Measurements from ENCODE around the gene TNRC6C. TPM values are rescaled to one million over a fixed set of nuclear protein-coding genes. Genes with fewer than 3 reads are reported as not detected.

TNRC6C gene
- total and polyA plus RNA-seq, 12 donors = 2.2 to 31.4 (median 24.2) TPM

GRCh38 chr17:78103311-78103710 is 144.8 kb downstream of the TNRC6C start:
- WGBS, 2 donors = 65 to 76% methylated on average over 4 of the region's 4 CpGs
- H3K27ac ChIP-seq = peak overlapping the region in 1 of 10 donors; percentile 23
- intact Hi-C loops (cut with DNase I) = no loop called here
- H3K4me1 ChIP-seq = peaks cover 0 to 3% (median 0%) of the 10 kb centered on the region in 9 donors
- no peak overlapping the region for H3K4me3 ChIP-seq
- H3K27me3 ChIP-seq = no peaks in the 10 kb centered on the region
- no peak for ATAC-seq
- no peaks in the 10 kb centered on the region for H3K9me3 ChIP-seq
- peaks cover 0 to 100% (median 59%) of the 10 kb centered on the region in 9 donors for H3K36me3 ChIP-seq
- no peak for TF ChIP-seq CTCF (IDR thresholded peaks at IDR 0.05)
- DNase-seq = no peak

DNA sequence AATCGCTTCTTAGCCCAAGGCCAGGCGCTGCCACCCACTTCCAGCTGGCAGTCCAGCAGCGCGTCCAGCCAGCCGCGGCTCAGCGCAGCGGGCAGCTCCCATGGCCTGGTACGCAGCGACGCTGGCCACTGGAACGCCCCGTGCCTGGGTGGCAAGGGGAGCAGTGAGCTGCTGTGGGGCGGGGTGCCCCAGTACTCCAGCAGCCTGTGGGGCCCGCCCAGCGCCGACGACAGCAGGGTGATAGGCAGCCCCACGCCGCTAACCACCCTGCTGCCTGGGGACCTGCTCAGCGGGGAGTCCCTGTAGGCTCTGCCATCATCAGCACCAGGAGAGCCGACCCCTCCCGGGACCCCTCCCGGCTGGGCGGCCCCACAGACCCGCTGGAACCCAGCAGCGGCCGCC is 146.0 kb downstream of the TNRC6C start:
- H3K27ac ChIP-seq = peak overlapping the region in 2 of 10 donors; percentile 4 to 49
- H3K36me3 ChIP-seq = peaks cover 0 to 100% (median 48%) of the 10 kb centered on the region in 9 donors
- no peaks in the 10 kb centered on the region for H3K9me3 ChIP-seq
- peaks cover 0 to 15% (median 4%) of the 10 kb centered on the region in 9 donors for H3K4me1 ChIP-seq
- WGBS, 2 donors = 94 to 95% methylated on average over 28 of the region's 28 CpGs
- TF ChIP-seq CTCF (IDR thresholded peaks at IDR 0.05) = no peak
- no peaks in the 10 kb centered on the region for H3K27me3 ChIP-seq
- no peak overlapping the region for H3K4me3 ChIP-seq
- ATAC-seq (peak in 2 of 8 donors; percentile 8 to 13), DNase-seq (no peak)
- intact Hi-C loops (cut with DNase I) = no loop called here

DNA sequence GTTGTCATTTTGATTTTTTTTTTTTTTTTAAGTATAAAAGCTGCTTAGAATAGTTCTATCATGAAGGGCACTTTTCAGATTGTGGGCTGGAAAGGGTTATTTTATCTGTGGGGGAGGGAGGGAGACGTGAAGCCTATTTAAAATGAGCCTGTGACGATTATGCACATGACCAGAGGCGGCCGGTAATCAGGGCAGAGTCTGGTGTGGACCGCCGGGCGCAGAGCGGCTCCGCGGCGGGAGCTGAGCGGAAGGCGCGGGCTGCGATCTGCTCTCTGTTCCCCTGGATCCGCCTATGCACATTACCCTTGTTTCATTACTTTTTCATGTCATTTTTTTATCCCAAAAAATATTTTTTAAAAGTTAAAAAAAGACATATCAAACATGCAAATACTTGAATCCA is 146.6 kb downstream of the TNRC6C start:
- peak in 3 of 8 donors; percentile 26 to 58 (median 42) for ATAC-seq
- no peak overlapping the region for H3K27ac ChIP-seq
- H3K36me3 ChIP-seq = peaks cover 0 to 100% (median 43%) of the 10 kb centered on the region in 9 donors
- 73 to 84% methylated on average over 16 of the region's 16 CpGs for WGBS, 2 donors
- no peak for DNase-seq
- intact Hi-C loops (cut with DNase I) = no loop called here
- peaks cover 0 to 21% (median 8%) of the 10 kb centered on the region in 9 donors for H3K4me1 ChIP-seq
- H3K4me3 ChIP-seq = no peak overlapping the region
- no peak for TF ChIP-seq CTCF (IDR thresholded peaks at IDR 0.05)
- no peaks in the 10 kb centered on the region for H3K27me3 ChIP-seq
- no peaks in the 10 kb centered on the region for H3K9me3 ChIP-seq

GRCh38 chr17:78105551-78105950 is 147.0 kb downstream of the TNRC6C start:
- Histone ChIP-seq H3K4me3 (no peak overlapping the region), H3K27me3 (no peaks in the 10 kb centered on the region), H3K27ac (no peak overlapping the region), H3K36me3 (peaks cover 0 to 100% (median 39%) of the 10 kb centered on the region in 9 donors), H3K9me3 (no peaks in the 10 kb centered on the region), H3K4me1 (peaks cover 0 to 25% (median 10%) of the 10 kb centered on the region in 9 donors)
- no peak for TF ChIP-seq CTCF (IDR thresholded peaks at IDR 0.05)
- WGBS, 2 donors = 68 to 81% methylated on average over 13 of the region's 13 CpGs
- DNase-seq (no peak), ATAC-seq (no peak)
- intact Hi-C loops (cut with DNase I) = no loop called here

All from heart right ventricle (tissue), 16 donors.